Endodermal cell (in vitro differentiated cells): ENCODE data around the gene GABRB1. TPM values are rescaled to one million over a fixed set of nuclear protein-coding genes. Genes with fewer than 3 reads are reported as not detected.

Experiments used
- DNase-seq: peaks from one replicate; pipeline ENCODE4 v3.0.0-alpha.2; 2017
- H3K27ac ChIP-seq: 2 replicates; pipeline ENCODE4 v1.5.1; 2013; ENCODE audit warnings: mild to moderate bottlenecking, low read depth, low read length, moderate library complexity
- H3K27me3 ChIP-seq: 2 replicates; pipeline ENCODE4 v1.6.1; 2013; ENCODE audit warnings: mild to moderate bottlenecking, low read length, moderate library complexity; ENCODE audit not compliant: insufficient read depth, control insufficient read depth, poor library complexity, severe bottlenecking
- H3K36me3 ChIP-seq: 2 replicates; pipeline ENCODE4 v1.7.0; 2013; ENCODE audit warnings: mild to moderate bottlenecking, low read length, moderate library complexity; ENCODE audit not compliant: control insufficient read depth, insufficient read depth
- H3K4me1 ChIP-seq: one replicate; pipeline ENCODE4 v1.7.0; 2013; ENCODE audit warnings: low read length; ENCODE audit not compliant: control insufficient read depth, insufficient read depth
- H3K4me3 ChIP-seq: 2 replicates; pipeline ENCODE4 v1.5.1; 2013; ENCODE audit warnings: mild to moderate bottlenecking, low read length, moderate library complexity
- H3K9ac ChIP-seq: 2 replicates; pipeline ENCODE4 v1.6.1; 2013; ENCODE audit warnings: mild to moderate bottlenecking, low read length, moderate library complexity; ENCODE audit not compliant: poor library complexity, severe bottlenecking; ENCODE audit errors: extremely low read depth
- H3K9me3 ChIP-seq: 2 replicates; pipeline ENCODE4 v1.6.1; 2013; ENCODE audit warnings: mild to moderate bottlenecking, low read length, moderate library complexity; ENCODE audit not compliant: control insufficient read depth
- H3K27ac Mint-ChIP-seq: 2 replicates; pipeline ENCODE4 v1.8.0; 2020; ENCODE audit warnings: mixed read lengths
- H3K27me3 Mint-ChIP-seq: 2 replicates; pipeline ENCODE4 v1.8.0; 2021; ENCODE audit warnings: mild to moderate bottlenecking, mixed read lengths; ENCODE audit not compliant: insufficient read depth
- H3K36me3 Mint-ChIP-seq: 2 replicates; pipeline ENCODE4 v1.8.0; 2020; ENCODE audit warnings: low read depth, mixed read lengths
- H3K4me1 Mint-ChIP-seq: 2 replicates; pipeline ENCODE4 v1.8.0; 2020; ENCODE audit warnings: mixed read lengths
- H3K4me3 Mint-ChIP-seq: 2 replicates; pipeline ENCODE4 v1.8.0; 2020; ENCODE audit warnings: mild to moderate bottlenecking, moderate library complexity, mixed read lengths
- H3K9me3 Mint-ChIP-seq: 2 replicates; pipeline ENCODE4 v1.8.0; 2020; ENCODE audit warnings: mild to moderate bottlenecking, mixed read lengths
- CTCF ChIP-seq: fragments of 200-600 bp; sonication (generic); conservative IDR thresholded peaks from 2 replicates; pipeline ENCODE4 v1.5.0; 2021; ENCODE audit warnings: antibody characterized with exemption, mild to moderate bottlenecking
- WGBS, 2 experiments: methylation state at CpG; one replicate each; pipeline versions ENCODE4 v1.1.5 to v1.1.7; 2013; ENCODE audit warnings: missing lambda C conversion rate in 2 of 2, mixed read lengths in 1 of 2; ENCODE audit not compliant: insufficient coverage in 1 of 2, insufficient read length in 1 of 2; 5-methylcytosine and 5-hydroxymethylcytosine counted together
- total RNA-seq, 2 donors: library from RNA; stranded (reverse); fragmentation: NEBNext Ultra II Directional in 1 of 2; extraction: Animal tissue kit (Norgen Biotek cat#: 25700) in 1 of 2; gene quantifications; 2 replicates in 1 of 2; 3 replicates in 1 of 2; pipeline ENCODE4 v1.2.1, GENCODE V29; 2021

The GABRB1 gene
- total RNA-seq, 2 donors from 2014 or later = not detected

- Mint-ChIP-seq H3K27me3 (no peaks in the 10 kb centered on the region), H3K9me3 (no peaks in the 10 kb centered on the region), H3K4me1 (no peaks in the 10 kb centered on the region), H3K4me3 (no peak overlapping the region), H3K27ac (no peak overlapping the region), H3K36me3 (no peaks in the 10 kb centered on the region)
- H3K27me3 ChIP-seq = no peaks in the 10 kb centered on the region
- no peaks in the 10 kb centered on the region for H3K36me3 ChIP-seq
- TF ChIP-seq CTCF = no peak
- no peak overlapping the region for H3K9ac ChIP-seq
- H3K9me3 ChIP-seq = no peaks in the 10 kb centered on the region
- no peaks in the 10 kb centered on the region for H3K4me1 ChIP-seq
- no peak for DNase-seq
- 90 to 95% methylated on average over 3 to 5 of the region's 5 CpGs for whole genome bisulfite sequencing, 2 experiments
- H3K27ac ChIP-seq = no peak overlapping the region
- no peak overlapping the region for H3K4me3 ChIP-seq
Observed at GRCh38 chr4:47167081-47168035, 136.0 kb downstream of the GABRB1 start.

GRCh38 chr4:47184083-47184482, 152.7 kb downstream of the GABRB1 start:
- no peak for DNase-seq
- Histone ChIP-seq H3K9me3 (no peaks in the 10 kb centered on the region), H3K4me1 (no peaks in the 10 kb centered on the region), H3K27me3 (no peaks in the 10 kb centered on the region), H3K27ac (no peak overlapping the region), H3K36me3 (no peaks in the 10 kb centered on the region), H3K9ac (no peak overlapping the region), H3K4me3 (no peak overlapping the region)
- Mint-ChIP-seq H3K4me3 (no peak overlapping the region), H3K9me3 (no peaks in the 10 kb centered on the region), H3K27me3 (no peaks in the 10 kb centered on the region), H3K4me1 (no peaks in the 10 kb centered on the region), H3K36me3 (no peaks in the 10 kb centered on the region), H3K27ac (no peak overlapping the region)
- TF ChIP-seq CTCF = no peak
- WGBS, 2 experiments = 80 to 96% methylated on average over 1 to 5 of the region's 5 CpGs

GRCh38 chr4:47185761-47186160, 154.4 kb downstream of the GABRB1 start:
- Histone ChIP-seq H3K27me3 (no peaks in the 10 kb centered on the region), H3K4me3 (no peak overlapping the region), H3K9ac (no peak overlapping the region), H3K27ac (no peak overlapping the region), H3K9me3 (no peaks in the 10 kb centered on the region), H3K4me1 (peaks cover 3% of the 10 kb centered on the region), H3K36me3 (no peaks in the 10 kb centered on the region)
- no peak for TF ChIP-seq CTCF
- H3K27ac Mint-ChIP-seq = no peak overlapping the region
- no peak overlapping the region for H3K4me3 Mint-ChIP-seq
- peaks cover 7% of the 10 kb centered on the region for H3K4me1 Mint-ChIP-seq
- no peaks in the 10 kb centered on the region for H3K9me3 Mint-ChIP-seq
- no peaks in the 10 kb centered on the region for H3K27me3 Mint-ChIP-seq
- DNase-seq = no peak
- WGBS, 2 experiments = 97 to 100% methylated on average over 2 to 3 of the region's 3 CpGs
- no peaks in the 10 kb centered on the region for H3K36me3 Mint-ChIP-seq
